ENCODE measurements around the gene COL6A1. TPM values are rescaled to one million over a fixed set of nuclear protein-coding genes. Genes with fewer than 3 reads are reported as not detected.

The COL6A1 gene
- total RNA-seq, result 499 and 605 TPM in 2 replicates
- 245 and 279 TPM in 2 replicates for polyA plus RNA-seq

GRCh38 chr21:45981151-45982091, at the start of gene COL6A1:
Gene COL6A1, plus strand, starts transcription at chr21:45981770. Its CDS starts 81 bp downstream, at chr21:45981851.
- TF ChIP-seq, protein P1, sequence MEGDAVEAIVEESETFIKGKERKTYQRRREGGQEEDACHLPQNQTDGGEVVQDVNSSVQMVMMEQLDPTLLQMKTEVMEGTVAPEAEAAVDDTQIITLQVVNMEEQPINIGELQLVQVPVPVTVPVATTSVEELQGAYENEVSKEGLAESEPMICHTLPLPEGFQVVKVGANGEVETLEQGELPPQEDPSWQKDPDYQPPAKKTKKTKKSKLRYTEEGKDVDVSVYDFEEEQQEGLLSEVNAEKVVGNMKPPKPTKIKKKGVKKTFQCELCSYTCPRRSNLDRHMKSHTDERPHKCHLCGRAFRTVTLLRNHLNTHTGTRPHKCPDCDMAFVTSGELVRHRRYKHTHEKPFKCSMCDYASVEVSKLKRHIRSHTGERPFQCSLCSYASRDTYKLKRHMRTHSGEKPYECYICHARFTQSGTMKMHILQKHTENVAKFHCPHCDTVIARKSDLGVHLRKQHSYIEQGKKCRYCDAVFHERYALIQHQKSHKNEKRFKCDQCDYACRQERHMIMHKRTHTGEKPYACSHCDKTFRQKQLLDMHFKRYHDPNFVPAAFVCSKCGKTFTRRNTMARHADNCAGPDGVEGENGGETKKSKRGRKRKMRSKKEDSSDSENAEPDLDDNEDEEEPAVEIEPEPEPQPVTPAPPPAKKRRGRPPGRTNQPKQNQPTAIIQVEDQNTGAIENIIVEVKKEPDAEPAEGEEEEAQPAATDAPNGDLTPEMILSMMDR (IDR thresholded peaks at IDR 0.05; ENCODE audit: low read depth, low read length), result no peak
- H3K4me1 ChIP-seq (ENCODE audit: low read depth), result no peaks in the 10 kb centered on the region

DNA sequence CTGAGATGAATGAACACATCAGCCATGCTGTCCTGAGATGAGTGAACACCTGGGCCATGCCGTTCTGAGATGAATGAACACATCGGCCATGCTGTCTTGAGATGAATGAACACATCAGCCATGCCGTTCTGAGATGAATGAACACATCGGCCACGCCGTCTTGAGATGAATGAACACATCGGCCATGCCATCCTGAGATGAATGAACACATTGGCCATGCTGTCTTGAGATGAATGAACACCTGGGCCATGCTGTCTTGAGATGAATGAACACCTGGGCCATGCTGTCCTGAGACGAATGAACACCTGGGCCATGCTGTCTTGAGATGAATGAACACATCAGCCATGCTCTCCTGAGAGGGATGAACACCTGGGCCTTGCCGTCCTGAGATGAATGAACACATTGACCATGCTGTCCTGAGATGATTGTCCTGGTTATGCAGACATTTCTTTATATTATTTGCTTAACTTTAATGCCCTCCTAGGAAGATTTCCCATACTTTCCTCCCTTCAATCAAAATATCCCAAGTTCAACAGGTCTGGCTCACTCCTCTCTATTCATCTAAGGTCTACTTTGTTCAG, 48.6 kb upstream of the COL6A1 start:
- Histone ChIP-seq H3K4me1 (ENCODE audit: low read depth) (no peaks in the 10 kb centered on the region), H3K4me3 (no peak overlapping the region), H3K27ac (no peak overlapping the region), H3K36me3 (no peaks in the 10 kb centered on the region), H3K9me3 (ENCODE audit: low read depth) (no peaks in the 10 kb centered on the region), H3K27me3 (no peaks in the 10 kb centered on the region)
- DNase-seq (ENCODE audit: low read depth in 1 of 2, low spot score in 1 of 2), result no peak
- TF ChIP-seq, protein P1 (IDR thresholded peaks at IDR 0.05; ENCODE audit: low read depth, low read length), result no peak

More at GRCh38 chr21:45981151-45982091, at the start of gene COL6A1:
- H3K9me3 ChIP-seq (ENCODE audit: low read depth), result no peaks in the 10 kb centered on the region
- DNase-seq (ENCODE audit: low read depth in 1 of 2, low spot score in 1 of 2), result peak; percentile 85 to 94
- peak within 1 kb of the TSS; percentile 68 for H3K4me3 ChIP-seq
- no peaks in the 10 kb centered on the region for H3K27me3 ChIP-seq
- H3K36me3 ChIP-seq, result peaks cover 6% of the 10 kb centered on the region
- peak within 1 kb of the TSS; percentile 64 for H3K27ac ChIP-seq

DNA sequence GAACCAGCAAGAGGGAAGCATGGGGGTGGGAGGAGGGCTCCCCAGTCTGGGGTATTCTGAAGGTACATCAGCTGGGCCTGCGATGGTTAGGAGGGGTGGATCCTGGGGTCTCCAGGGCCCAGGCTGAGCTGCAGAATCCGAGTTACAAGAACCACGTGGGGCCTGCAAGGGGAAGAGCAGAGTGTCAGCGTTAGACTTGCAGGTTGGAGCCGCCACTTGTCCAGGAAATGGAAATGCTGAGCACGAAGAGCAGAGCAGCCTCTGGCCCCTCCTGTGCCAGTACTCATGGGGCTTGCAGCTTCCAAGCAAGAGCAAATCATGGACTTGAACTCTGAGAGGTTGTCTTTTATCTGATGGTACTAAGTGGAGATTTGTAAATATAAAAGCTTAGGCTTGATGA, 47.5 kb upstream of the COL6A1 start:
- Histone ChIP-seq H3K27ac (no peak overlapping the region), H3K9me3 (ENCODE audit: low read depth) (no peaks in the 10 kb centered on the region), H3K4me3 (no peak overlapping the region), H3K4me1 (ENCODE audit: low read depth) (no peaks in the 10 kb centered on the region), H3K27me3 (no peaks in the 10 kb centered on the region), H3K36me3 (no peaks in the 10 kb centered on the region)
- TF ChIP-seq, protein P1 (IDR thresholded peaks at IDR 0.05; ENCODE audit: low read depth, low read length), result no peak
- no peak for DNase-seq (ENCODE audit: low read depth in 1 of 2, low spot score in 1 of 2)

DNA sequence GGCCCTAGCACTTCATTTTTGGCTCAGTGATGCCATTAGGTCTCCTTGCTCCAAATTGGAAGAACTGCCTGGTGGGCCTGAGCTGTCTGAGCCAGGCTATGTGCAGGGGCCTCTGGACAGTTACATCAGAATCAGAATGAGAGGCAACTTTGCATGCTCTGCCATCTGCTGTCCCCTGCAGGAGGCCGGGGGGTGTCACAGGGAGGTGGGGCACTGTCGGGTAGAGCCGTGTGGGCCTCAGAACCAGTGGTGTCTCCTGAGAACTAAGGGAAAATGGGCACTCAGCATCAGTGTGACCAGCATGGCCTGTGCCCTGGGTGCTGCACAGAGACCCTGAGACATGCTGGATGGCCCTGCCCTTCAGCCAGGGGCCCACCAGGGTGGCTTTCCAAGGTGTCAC, 47.0 kb upstream of the COL6A1 start:
- Histone ChIP-seq H3K27me3 (no peaks in the 10 kb centered on the region), H3K36me3 (no peaks in the 10 kb centered on the region), H3K9me3 (ENCODE audit: low read depth) (no peaks in the 10 kb centered on the region), H3K4me1 (ENCODE audit: low read depth) (no peaks in the 10 kb centered on the region), H3K27ac (no peak overlapping the region), H3K4me3 (no peak overlapping the region)
- TF ChIP-seq, protein P1 (IDR thresholded peaks at IDR 0.05; ENCODE audit: low read depth, low read length), result no peak
- no peak for DNase-seq (ENCODE audit: low read depth in 1 of 2, low spot score in 1 of 2)

GRCh38 chr21:45935628-45936027, 45.9 kb upstream of the COL6A1 start:
- DNase-seq (ENCODE audit: low read depth in 1 of 2, low spot score in 1 of 2), result peak; percentile 18 to 64
- Histone ChIP-seq H3K27ac (no peak overlapping the region), H3K4me3 (no peak overlapping the region), H3K36me3 (no peaks in the 10 kb centered on the region), H3K27me3 (no peaks in the 10 kb centered on the region), H3K9me3 (ENCODE audit: low read depth) (no peaks in the 10 kb centered on the region), H3K4me1 (ENCODE audit: low read depth) (no peaks in the 10 kb centered on the region)
- TF ChIP-seq, protein P1 (IDR thresholded peaks at IDR 0.05; ENCODE audit: low read depth, low read length), result no peak

Data from cardiac muscle cell (in vitro differentiated cells and primary cell).